IgD-negative memory B cell (primary cell): ENCODE results near the gene CABYR. TPM values are rescaled to one million over a fixed set of nuclear protein-coding genes. Genes with fewer than 3 reads are reported as not detected.
A peak's percentile ranks its signal among the peaks of the same experiment; 100 is the strongest.

Experiments
- H3K27ac Mint-ChIP-seq, 3 donors: one replicate each; pipeline ENCODE4 v1.8.0; 2020 to 2022; ENCODE audit warnings: mild to moderate bottlenecking in 3 of 3, mixed read lengths in 3 of 3, moderate library complexity in 1 of 3
- H3K27me3 Mint-ChIP-seq: one replicate; pipeline ENCODE4 v1.8.0; 2021; ENCODE audit warnings: mixed read lengths
- H3K36me3 Mint-ChIP-seq: one replicate; pipeline ENCODE4 v1.8.0; 2020; ENCODE audit warnings: mild to moderate bottlenecking, mixed read lengths
- H3K4me1 Mint-ChIP-seq, 3 donors: one replicate each; pipeline ENCODE4 v1.8.0; 2020 to 2022; ENCODE audit warnings: mixed read lengths in 3 of 3, mild to moderate bottlenecking in 1 of 3
- H3K4me3 Mint-ChIP-seq, 4 donors: one replicate each; pipeline ENCODE4 v1.8.0; 2020 to 2022; ENCODE audit warnings: mild to moderate bottlenecking in 4 of 4, mixed read lengths in 4 of 4, moderate library complexity in 3 of 4
- H3K9me3 Mint-ChIP-seq, 3 donors: one replicate each; pipeline ENCODE4 v1.8.0; 2020 to 2021; ENCODE audit warnings: mixed read lengths in 3 of 3, mild to moderate bottlenecking in 1 of 3
- polyA plus RNA-seq: library from polyadenylated mRNA; unstranded; fragments of 300-500 nt; fragmentation: Illumina TruSeq; gene quantifications from one replicate; pipeline ENCODE4 v1.2.3, GENCODE V29; 2021

Gene CABYR
- polyA plus RNA-seq, 1 donor from 2014 or later: 2.0 TPM

DNA sequence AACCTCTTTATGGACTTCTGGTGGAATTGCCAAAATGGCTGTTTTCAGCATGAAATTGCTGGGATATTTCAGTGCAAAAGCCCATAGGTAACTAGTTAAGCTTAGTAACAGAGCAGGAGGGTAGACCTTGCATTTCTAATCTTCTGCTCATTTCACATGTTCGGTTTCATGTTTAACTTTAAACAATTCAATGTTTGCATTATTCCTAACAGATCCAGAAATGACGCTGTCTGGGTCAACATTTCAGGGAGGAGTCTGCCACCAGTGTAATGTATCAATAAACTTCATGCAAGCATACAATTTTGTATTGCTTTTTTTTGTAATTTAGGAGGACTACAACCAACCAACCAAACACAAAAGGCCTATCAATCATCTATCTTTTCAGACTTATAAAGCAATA is 22.4 kb downstream of the CABYR start:
- Mint-ChIP-seq H3K4me1 (no peaks in the 10 kb centered on the region), H3K4me3 (no peak overlapping the region), H3K36me3 (peaks cover 1% of the 10 kb centered on the region), H3K27me3 (no peaks in the 10 kb centered on the region), H3K9me3 (no peaks in the 10 kb centered on the region), H3K27ac (no peak overlapping the region)

DNA sequence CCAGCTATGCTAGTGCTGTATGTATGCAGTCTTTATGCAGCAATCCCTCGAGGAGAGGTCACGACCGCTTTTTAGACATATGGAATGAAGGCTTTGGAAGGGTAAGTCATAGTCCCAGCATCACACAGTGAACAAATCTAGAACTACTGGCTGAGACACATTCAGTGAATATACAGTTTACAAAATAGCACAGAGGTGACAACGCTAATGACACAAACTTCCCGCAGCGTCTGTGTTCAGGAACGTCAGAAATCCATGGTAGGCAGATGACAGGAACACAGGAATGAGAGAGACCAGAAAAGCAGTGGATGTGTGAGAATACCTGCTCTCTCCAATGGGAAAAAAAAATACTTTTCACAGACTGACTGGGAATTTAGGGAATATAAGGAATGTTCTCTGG is 29.6 kb downstream of the CABYR start:
- Mint-ChIP-seq H3K27me3 (peaks cover 10% of the 10 kb centered on the region), H3K4me3 (no peak overlapping the region), H3K36me3 (peaks cover 2% of the 10 kb centered on the region), H3K4me1 (peaks cover 0 to 2% (median 0%) of the 10 kb centered on the region in 3 donors), H3K27ac (no peak overlapping the region), H3K9me3 (no peaks in the 10 kb centered on the region)

DNA sequence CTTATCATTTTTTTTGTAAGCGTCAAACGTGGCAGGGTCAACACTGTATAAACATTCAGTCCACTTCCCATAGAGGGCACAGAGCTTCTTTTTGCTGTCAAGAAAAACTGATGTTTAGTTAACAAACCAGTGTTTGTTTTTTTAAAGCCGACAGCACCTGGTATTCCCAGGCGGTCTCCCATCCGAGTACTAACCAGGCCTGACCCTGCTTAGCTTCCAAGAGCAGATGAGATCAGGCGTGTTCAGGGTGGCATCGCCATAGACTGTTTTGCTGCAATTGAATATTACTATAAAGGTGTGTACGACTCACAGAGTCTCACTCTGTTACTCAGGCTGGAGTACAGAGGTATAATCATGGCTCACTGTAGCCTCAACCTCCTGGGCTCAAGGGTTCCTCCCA is 31.5 kb downstream of the CABYR start:
- Mint-ChIP-seq H3K4me1 (peaks cover 0 to 2% (median 0%) of the 10 kb centered on the region in 3 donors), H3K4me3 (no peak overlapping the region), H3K27ac (no peak overlapping the region), H3K36me3 (peaks cover 2% of the 10 kb centered on the region), H3K27me3 (peaks cover 10% of the 10 kb centered on the region), H3K9me3 (no peaks in the 10 kb centered on the region)

DNA sequence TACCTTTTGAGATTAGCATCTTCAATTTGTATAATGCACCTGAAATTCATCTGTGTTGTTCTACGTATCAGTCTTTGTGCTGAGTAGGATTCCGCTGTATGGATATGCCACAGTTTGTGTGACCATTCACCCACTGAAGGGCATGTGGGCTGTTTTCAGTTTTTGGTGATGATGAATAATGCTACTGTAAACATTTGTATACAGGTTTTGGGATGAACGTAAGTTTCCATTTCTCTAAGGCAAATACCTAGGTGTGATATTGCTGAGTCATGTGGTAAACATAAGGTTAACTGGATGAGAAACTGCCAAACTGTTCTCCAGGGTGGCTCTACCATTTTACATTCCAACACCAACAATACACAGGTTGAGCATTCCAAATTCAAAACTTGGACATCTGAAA is 35.1 kb downstream of the CABYR start:
- peaks cover 2% of the 10 kb centered on the region for H3K27me3 Mint-ChIP-seq
- no peak overlapping the region for H3K27ac Mint-ChIP-seq

DNA sequence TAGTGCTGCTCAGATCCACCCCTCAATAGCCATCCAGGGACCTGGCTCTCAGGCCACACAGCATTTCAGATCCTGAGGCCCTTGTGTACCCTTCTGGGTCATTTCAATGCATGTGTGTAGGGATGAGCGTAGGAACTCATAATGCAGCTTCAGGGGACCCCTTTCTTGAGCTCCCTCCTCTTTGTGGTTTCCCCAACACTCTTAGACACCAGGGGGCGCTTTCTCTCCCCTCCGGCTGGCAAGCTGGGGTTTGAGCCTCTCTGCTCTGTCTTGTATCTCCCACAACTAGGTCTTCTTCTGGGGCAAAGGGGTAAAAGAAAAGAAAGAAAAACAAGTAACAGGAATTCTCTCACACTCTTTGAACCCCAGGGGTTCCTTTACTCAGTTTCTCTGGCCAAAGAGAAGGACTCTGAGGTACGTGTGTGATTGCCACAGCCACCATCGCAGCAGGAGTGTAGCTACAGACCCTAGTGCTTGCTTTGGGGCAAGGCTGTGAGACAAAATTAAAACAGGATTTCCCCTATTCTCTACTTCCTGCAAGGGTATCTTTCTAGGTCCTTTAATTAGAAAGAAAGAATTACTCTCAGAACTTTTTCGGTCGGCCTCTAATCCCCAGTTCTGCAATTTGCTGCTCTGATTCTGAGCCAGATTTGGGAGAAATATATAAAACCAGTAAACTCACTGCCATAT is 38.0 kb downstream of the CABYR start:
- H3K9me3 Mint-ChIP-seq: no peaks in the 10 kb centered on the region
- H3K27ac Mint-ChIP-seq: peak overlapping the region; percentile 18 to 93 (median 90)
- H3K4me1 Mint-ChIP-seq: peaks cover 14 to 19% (median 18%) of the 10 kb centered on the region in 3 donors
- H3K4me3 Mint-ChIP-seq: peak overlapping the region; percentile 20 to 85 (median 66)
- no peaks in the 10 kb centered on the region for H3K27me3 Mint-ChIP-seq
- peaks cover 2% of the 10 kb centered on the region for H3K36me3 Mint-ChIP-seq

More for the DNA sequence above, 35.1 kb downstream of the CABYR start:
- peaks cover 14 to 19% (median 17%) of the 10 kb centered on the region in 3 donors for H3K4me1 Mint-ChIP-seq
- no peaks in the 10 kb centered on the region for H3K9me3 Mint-ChIP-seq
- H3K36me3 Mint-ChIP-seq: peaks cover 2% of the 10 kb centered on the region
- no peak overlapping the region for H3K4me3 Mint-ChIP-seq

DNA sequence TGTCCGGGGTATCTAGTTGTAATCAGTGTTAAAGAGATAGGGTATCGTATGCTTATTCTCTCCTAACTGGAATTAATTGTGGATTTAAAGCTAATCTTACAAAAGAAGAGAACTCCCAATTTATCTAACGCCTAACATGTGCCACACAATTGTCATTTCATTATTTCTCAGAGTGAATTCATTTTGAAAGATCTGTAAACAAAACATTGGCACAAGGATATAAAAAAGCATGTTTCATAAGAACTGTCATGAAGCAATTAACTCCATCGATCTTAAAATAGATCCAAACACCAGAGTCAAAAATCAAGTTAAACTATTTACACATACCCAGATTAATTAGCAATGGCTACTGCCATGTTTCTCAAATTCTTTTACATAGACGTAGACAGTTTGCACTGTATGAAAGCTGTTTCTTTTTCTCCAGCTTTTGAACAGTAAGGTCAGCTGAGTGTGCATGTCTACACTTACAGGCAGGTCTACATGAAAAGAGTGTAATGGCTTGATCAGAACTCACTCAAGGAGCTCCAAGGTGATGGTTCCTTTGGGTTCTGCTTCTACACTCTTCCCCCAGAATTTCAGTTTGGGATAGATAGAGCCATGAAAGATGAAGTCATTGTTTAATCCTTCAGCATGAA is 38.8 kb downstream of the CABYR start:
- H3K4me3 Mint-ChIP-seq: peak overlapping the region in 3 of 4 donors; percentile 20 to 85 (median 50)
- no peaks in the 10 kb centered on the region for H3K9me3 Mint-ChIP-seq
- H3K36me3 Mint-ChIP-seq: peaks cover under 1% of the 10 kb centered on the region
- H3K4me1 Mint-ChIP-seq: peaks cover 14 to 19% (median 18%) of the 10 kb centered on the region in 3 donors
- no peaks in the 10 kb centered on the region for H3K27me3 Mint-ChIP-seq
- peak overlapping the region in 2 of 3 donors; percentile 90 to 93 for H3K27ac Mint-ChIP-seq

DNA sequence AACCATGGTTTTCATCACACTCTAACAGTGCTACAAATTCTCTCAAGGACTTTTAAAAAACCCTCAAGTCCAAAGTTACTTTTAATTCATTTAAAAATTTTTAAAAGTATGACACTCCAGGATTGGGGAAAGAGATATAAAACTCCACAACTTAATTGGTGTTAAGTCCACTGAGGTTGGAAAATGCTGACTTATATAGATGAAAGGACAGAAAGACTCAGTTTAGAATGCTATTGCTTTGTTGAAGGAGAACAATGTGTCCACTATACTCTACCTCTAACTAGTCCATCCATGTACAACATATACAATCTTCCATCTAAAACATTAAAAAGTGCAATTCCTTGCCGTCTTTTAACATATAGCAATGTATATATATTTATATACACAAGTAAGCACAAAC is 41.2 kb downstream of the CABYR start:
- no peaks in the 10 kb centered on the region for H3K9me3 Mint-ChIP-seq

DNA sequence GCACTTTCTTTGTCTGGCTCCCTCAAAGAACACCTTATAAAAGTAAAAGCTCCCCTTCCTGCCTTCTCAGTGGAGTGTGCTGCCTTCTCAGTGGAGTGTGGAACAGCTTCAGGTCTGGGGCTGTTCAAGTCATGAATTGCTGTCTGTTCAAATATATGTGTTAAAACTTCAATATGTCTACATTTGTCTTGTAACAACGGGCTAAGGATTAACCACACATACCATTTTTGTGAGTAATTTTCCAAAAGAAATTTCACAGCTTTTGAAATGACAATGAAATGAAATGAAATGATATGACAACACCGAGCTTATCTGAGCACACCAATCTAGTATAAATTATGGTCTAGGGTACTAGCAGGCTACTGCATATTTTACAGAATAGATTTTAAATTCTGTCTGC is 42.9 kb downstream of the CABYR start:
- Mint-ChIP-seq H3K36me3 (no peaks in the 10 kb centered on the region), H3K9me3 (no peaks in the 10 kb centered on the region), H3K27ac (no peak overlapping the region)

More for the DNA sequence above, 41.2 kb downstream of the CABYR start:
- Mint-ChIP-seq H3K4me1 (peaks cover 14 to 18% (median 17%) of the 10 kb centered on the region in 3 donors), H3K27ac (no peak overlapping the region), H3K27me3 (peaks cover 1% of the 10 kb centered on the region), H3K36me3 (no peaks in the 10 kb centered on the region), H3K4me3 (no peak overlapping the region)

DNA sequence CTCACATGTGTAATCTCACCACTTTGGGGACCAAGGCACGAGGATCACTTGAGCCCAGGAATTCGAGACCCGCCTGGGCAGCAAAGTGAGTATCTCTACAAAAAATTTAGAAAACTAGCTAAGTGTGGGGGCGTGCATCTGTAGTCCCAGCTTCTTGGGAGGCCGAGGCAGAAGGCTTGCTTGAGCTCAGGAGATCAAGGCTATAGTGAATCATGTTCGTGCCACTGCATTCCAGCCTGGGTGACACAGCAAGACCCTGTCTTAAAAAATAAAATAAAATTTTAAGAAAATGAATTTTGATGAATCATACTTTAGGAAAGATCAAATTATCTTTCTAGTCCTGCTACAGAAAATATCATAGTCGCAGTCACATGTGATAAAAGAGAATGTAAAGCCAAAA is 46.9 kb downstream of the CABYR start:
- Mint-ChIP-seq H3K4me3 (no peak overlapping the region), H3K27me3 (peaks cover 9% of the 10 kb centered on the region), H3K36me3 (no peaks in the 10 kb centered on the region), H3K4me1 (peaks cover 6 to 17% (median 11%) of the 10 kb centered on the region in 3 donors), H3K9me3 (no peaks in the 10 kb centered on the region), H3K27ac (no peak overlapping the region)

More for the DNA sequence above, 42.9 kb downstream of the CABYR start:
- H3K4me1 Mint-ChIP-seq: peaks cover 9 to 12% (median 10%) of the 10 kb centered on the region in 3 donors
- peaks cover 1% of the 10 kb centered on the region for H3K27me3 Mint-ChIP-seq
- H3K4me3 Mint-ChIP-seq: no peak overlapping the region

DNA sequence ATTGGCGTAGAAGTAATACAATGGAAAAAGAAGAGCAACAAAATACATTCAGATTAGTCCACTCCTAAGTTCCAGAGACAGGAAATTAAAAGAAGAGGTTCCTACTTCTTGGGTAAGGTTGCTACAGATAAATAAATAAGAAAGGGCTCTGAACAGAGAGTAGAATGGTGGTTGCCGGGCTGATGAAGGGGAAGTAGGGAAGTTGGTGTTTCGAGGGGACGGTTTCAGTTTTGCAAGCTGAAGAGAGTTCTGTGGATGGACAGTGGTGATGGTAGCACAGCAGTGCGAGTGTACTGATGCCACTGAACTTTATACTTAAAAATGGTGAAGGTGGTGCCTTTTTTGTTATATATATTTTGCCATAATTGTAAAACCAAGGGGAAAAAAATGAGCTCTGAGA is 48.2 kb downstream of the CABYR start:
- Mint-ChIP-seq H3K9me3 (no peaks in the 10 kb centered on the region), H3K36me3 (no peaks in the 10 kb centered on the region), H3K27ac (no peak overlapping the region), H3K4me1 (peaks cover 6 to 17% (median 11%) of the 10 kb centered on the region in 3 donors), H3K27me3 (peaks cover 9% of the 10 kb centered on the region), H3K4me3 (peak overlapping the region in 3 of 4 donors; percentile 68 to 85 (median 80))

DNA sequence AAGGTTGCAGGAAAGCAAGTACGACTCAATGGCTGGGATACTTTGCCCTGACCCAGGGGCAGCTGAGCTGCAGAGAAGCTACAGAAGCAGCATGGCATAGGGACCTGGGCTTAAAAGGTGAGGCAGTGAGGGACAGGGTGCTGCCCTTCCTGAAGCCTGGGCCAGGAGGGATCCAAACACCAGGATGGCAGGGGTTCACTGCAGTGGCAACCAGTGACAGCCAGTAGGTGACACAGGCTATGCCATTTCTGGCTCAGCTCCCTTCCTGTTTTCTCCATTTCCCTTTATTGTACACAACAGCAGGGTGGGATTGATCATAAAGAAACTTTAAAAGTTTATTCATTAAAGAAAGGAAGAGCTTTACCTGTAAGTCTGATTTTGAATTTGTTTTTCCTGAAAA is 48.8 kb downstream of the CABYR start:
- Mint-ChIP-seq H3K27me3 (peaks cover 10% of the 10 kb centered on the region), H3K36me3 (peaks cover 2% of the 10 kb centered on the region), H3K4me1 (peaks cover 6 to 17% (median 11%) of the 10 kb centered on the region in 3 donors), H3K27ac (peak overlapping the region in 1 of 3 donors; percentile 21), H3K9me3 (no peaks in the 10 kb centered on the region), H3K4me3 (no peak overlapping the region)

DNA sequence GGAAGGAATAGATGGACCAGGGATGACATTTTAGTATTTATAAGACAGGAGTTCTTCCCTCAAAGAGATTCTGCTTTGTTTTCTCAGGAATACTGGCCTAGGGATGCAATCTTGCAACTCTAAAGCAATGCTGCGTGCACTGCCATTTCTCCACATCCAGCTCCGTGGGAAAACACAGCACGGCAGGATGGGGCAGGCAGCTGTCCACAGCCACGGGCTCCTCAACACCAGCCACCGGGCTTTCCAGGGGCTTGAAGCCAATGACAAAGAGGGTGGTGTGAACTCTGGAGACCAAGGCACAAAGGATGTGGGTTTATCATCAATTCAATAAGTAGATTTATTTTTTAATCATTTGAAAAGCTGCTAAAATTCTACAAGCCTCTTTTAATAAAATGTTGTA is 49.3 kb downstream of the CABYR start:
- Mint-ChIP-seq H3K4me3 (no peak overlapping the region), H3K9me3 (no peaks in the 10 kb centered on the region), H3K27ac (no peak overlapping the region), H3K4me1 (peaks cover 6 to 17% (median 11%) of the 10 kb centered on the region in 3 donors), H3K36me3 (peaks cover 2% of the 10 kb centered on the region), H3K27me3 (peaks cover 11% of the 10 kb centered on the region)

DNA sequence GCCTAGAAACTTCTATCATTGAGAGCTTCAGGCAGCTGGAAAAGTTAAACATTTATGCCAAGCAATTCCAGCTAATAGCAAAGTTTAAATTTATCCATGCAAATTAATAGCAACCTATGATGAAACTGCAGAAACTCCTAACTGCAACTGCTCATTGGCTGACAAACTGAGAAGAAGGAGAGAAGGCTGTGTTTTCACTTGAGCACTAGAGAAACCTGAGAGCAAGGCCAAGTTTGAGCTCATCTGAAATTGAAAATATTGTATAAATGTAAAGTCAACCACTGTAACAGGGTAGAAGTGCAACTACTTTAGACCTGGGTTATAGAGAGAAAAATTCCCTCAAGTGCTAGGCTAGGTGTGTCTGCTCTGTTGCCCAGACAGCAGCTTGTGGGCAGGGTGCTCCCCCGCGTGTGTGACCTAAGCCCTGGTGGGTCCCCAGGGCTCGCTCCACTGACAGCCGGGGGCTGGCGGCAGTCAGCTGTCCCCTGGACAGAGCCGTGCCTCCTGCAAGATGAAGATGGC is 50.2 kb downstream of the CABYR start:
- peaks cover 13% of the 10 kb centered on the region for H3K27me3 Mint-ChIP-seq
- no peak overlapping the region for H3K27ac Mint-ChIP-seq
- peaks cover 2% of the 10 kb centered on the region for H3K36me3 Mint-ChIP-seq
- no peak overlapping the region for H3K4me3 Mint-ChIP-seq
- peaks cover 6 to 17% (median 11%) of the 10 kb centered on the region in 3 donors for H3K4me1 Mint-ChIP-seq
- H3K9me3 Mint-ChIP-seq: no peaks in the 10 kb centered on the region

DNA sequence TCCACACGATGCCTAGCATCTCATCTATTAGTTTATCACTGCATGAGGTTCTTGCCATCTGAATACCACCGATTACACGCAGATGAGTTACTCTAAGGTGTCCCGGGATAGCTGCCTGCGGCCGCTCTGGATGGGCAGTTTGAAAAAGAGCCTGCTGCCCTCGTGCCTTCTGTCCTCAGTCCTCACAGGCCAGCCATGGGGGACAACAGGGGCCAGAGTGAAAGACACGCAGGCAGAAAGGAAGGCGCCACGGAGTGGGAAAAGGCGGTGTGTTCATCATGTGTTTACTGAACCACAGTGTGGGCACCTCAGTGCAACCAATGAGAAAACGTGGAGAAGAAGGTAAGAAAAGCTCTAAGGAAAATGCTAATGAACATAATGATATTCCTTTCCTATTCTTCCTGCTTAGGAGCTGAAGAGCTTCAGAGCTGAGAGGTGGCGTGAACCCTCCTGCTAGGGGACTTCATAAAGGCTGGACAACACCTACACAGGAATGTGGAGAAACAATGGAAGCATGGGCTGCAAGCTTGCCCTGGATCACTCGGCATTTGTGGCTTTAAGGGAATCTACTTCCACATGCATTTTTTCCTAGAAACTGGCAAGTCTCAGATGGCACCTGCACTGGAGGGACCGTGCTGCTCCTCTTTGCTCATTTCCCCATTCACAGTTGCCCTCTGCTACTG is 50.9 kb downstream of the CABYR start:
- Mint-ChIP-seq H3K27ac (no peak overlapping the region), H3K27me3 (peaks cover 13% of the 10 kb centered on the region), H3K4me3 (no peak overlapping the region), H3K36me3 (peaks cover 2% of the 10 kb centered on the region), H3K4me1 (peaks cover 6 to 17% (median 11%) of the 10 kb centered on the region in 3 donors), H3K9me3 (no peaks in the 10 kb centered on the region)

DNA sequence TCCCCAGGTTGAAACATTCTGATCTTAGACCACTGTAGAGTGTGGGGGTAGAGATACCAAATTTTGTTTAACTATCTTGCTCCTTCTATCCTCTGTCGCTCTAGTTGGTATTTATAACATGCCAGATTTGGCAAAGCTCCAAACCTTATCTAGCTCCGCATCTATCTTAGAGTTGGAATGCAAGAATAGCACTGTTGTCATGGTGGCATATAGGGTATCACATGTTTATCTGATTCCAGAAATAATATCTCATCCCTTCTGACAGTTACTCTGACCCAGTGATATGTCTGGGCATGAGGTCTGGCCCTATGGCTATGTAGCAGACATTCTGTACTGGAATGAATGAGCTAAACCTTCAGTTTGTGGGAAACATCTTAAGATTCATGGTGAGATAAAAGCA is 51.7 kb downstream of the CABYR start:
- Mint-ChIP-seq H3K36me3 (peaks cover 2% of the 10 kb centered on the region), H3K4me3 (no peak overlapping the region), H3K27me3 (peaks cover 13% of the 10 kb centered on the region), H3K4me1 (peaks cover 6 to 17% (median 11%) of the 10 kb centered on the region in 3 donors), H3K9me3 (no peaks in the 10 kb centered on the region), H3K27ac (no peak overlapping the region)
